H1 (cell line): ENCODE data around the gene ZNF532. TPM values are rescaled to one million over a fixed set of nuclear protein-coding genes. Genes with fewer than 3 reads are reported as not detected.

Experiments
- EP300 ChIP-seq, 2 experiments: IDR thresholded peaks; 1 replicate in 1 of 2; 2 replicates in 1 of 2; pipeline ENCODE4 v1.6.1; 2011 to 2012; ENCODE audit warnings: low read depth in 2 of 2, low read length in 2 of 2, mild to moderate bottlenecking in 2 of 2, borderline replicate concordance in 1 of 2, inconsistent platforms in 1 of 2, moderate library complexity in 1 of 2
- EZH2 ChIP-seq: fragments of 200-600 bp; sonication (generic); IDR thresholded peaks from 2 replicates; pipeline ENCODE4 v1.7.1; 2012; ENCODE audit warnings: low read depth, mild to moderate bottlenecking, moderate library complexity, low read length, inconsistent platforms; ENCODE audit not compliant: severe bottlenecking
- GTF2F1 ChIP-seq: IDR thresholded peaks from 2 replicates; pipeline ENCODE4 v1.6.1; 2012; ENCODE audit warnings: low read depth, low read length, improper control_type of control experiment, borderline replicate concordance
- JUND ChIP-seq: IDR thresholded peaks from 2 replicates; pipeline ENCODE4 v1.6.1; 2011; ENCODE audit warnings: mild to moderate bottlenecking, improper control_type of control experiment, low read length
- RFX5 ChIP-seq: IDR thresholded peaks from 2 replicates; pipeline ENCODE4 v1.6.1; 2011; ENCODE audit warnings: low read depth, low read length, improper control_type of control experiment, borderline replicate concordance
- SIRT6 ChIP-seq: IDR thresholded peaks from one replicate; pipeline ENCODE4 v1.7.1; 2012; ENCODE audit warnings: low read length, inconsistent platforms
- SP4 ChIP-seq: IDR thresholded peaks from 2 replicates; pipeline ENCODE4 v1.6.1; 2012; ENCODE audit warnings: low read length, inconsistent platforms
- ZNF274 ChIP-seq: IDR thresholded peaks from 2 replicates; pipeline ENCODE4 v1.7.0; 2012; ENCODE audit warnings: low read length, borderline replicate concordance; ENCODE audit errors: extremely low read depth
- polyA plus RNA-seq, 7 experiments: library from polyadenylated mRNA; depleted of rRNA in 3 of 7; stranded (reverse) in 5 of 7; unstranded in 2 of 7; fragments of >200 nt in 5 of 7; fragments of 200-250 nt in 2 of 7; gene quantifications; 1 replicate in 5 of 7; 2 replicates in 1 of 7; 4 replicates in 1 of 7; pipeline versions ENCODE4 v1.2.1 to v1.2.3, GENCODE V29; 2011 to 2013; ENCODE audit warnings: missing spikeins in 2 of 7, mixed read lengths in 2 of 7
- total RNA-seq: library from RNA; stranded (reverse); fragmentation: NEBNext Ultra II Directional; extraction: Animal tissue kit (Norgen Biotek cat#: 25700); gene quantifications from 2 replicates; pipeline ENCODE4 v1.2.1, GENCODE V29; 2021
- TF ChIP-seq, protein P1 (sequence below): IDR thresholded peaks from 2 replicates; pipeline ENCODE4 v1.6.1; 2012; ENCODE audit warnings: inconsistent platforms
- TF ChIP-seq, protein P2 (sequence below): IDR thresholded peaks from 2 replicates; pipeline ENCODE4 v1.6.1; 2011; ENCODE audit warnings: low read length, improper control_type of control experiment

The ZNF532 gene
- total and polyA plus RNA-seq, 2 of the 8 experiments (the other 6 are each of a cell fraction or from before 2014, with no cell fraction given), result 143 to 240 TPM

DNA sequence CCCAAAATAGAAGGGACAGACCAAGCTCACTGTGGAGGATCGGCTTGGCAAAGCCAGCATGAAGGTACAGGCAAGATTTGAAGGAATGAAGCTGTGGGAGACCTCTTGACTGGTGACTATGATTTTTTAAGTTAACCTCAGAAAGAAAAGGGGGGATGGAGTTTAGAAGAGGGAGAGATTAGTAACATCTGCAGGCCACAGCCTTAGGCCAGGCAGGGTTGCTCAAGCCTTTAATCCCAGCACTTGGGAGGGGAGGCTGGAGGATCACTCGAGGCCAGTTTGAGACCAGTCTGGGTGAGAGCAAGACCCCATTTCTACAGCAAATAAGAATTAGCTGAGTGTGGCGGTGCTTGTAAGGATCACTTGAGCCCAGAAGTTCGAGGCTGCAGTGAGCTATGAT, 46.6 kb downstream of the ZNF532 start (continued):
- no peak for TF ChIP-seq GTF2F1
- no peak for TF ChIP-seq SIRT6
- TF ChIP-seq, protein P1, sequence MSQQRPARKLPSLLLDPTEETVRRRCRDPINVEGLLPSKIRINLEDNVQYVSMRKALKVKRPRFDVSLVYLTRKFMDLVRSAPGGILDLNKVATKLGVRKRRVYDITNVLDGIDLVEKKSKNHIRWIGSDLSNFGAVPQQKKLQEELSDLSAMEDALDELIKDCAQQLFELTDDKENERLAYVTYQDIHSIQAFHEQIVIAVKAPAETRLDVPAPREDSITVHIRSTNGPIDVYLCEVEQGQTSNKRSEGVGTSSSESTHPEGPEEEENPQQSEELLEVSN, result no peak
- TF ChIP-seq JUND, result no peak
- TF ChIP-seq SP4, result no peak
- no peak for TF ChIP-seq ZNF274
- no peak for TF ChIP-seq EP300 (IDR thresholded peaks at IDR 0.05; ENCODE audit: borderline replicate concordance in 1 of 2, low read depth in 2 of 2, low read length in 2 of 2)
- TF ChIP-seq, protein P2, sequence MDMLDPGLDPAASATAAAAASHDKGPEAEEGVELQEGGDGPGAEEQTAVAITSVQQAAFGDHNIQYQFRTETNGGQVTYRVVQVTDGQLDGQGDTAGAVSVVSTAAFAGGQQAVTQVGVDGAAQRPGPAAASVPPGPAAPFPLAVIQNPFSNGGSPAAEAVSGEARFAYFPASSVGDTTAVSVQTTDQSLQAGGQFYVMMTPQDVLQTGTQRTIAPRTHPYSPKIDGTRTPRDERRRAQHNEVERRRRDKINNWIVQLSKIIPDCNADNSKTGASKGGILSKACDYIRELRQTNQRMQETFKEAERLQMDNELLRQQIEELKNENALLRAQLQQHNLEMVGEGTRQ, result no peak
- no peak for TF ChIP-seq RFX5
- no peak for TF ChIP-seq EZH2
